ENCODE data around the gene WNT8A. TPM values are rescaled to one million over a fixed set of nuclear protein-coding genes. Genes with fewer than 3 reads are reported as not detected.

Gene WNT8A
- total RNA-seq, 1 experiment from 2014 or later: not detected

DNA sequence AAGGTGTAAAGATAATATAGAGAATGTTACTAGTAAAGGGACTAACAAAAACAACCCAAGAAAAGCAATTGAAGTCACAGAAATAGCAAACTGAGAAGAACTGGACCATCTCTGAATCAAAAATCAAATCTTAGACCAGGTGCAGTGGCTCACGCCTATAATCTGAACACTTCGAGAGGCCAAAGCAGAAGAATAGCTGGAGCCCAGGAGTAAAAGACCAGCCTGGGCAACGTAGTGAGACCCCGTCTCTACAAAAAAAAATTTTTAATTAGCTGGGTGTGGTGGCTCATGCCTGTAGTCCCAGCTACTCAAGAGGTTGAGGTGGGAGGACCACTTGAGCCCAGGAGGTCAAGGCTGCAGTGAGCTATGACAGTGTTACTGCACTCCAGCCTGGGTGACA lies 27.3 kb downstream of the WNT8A start:
- no peak for DNase-seq
- Histone ChIP-seq H3K4me3 (ENCODE audit: low read depth, low read length) (no peak overlapping the region), H3K36me3 (ENCODE audit: control insufficient read depth, insufficient read depth, low read length) (no peaks in the 10 kb centered on the region), H3K27me3 (replicated peaks; ENCODE audit: control insufficient read depth, insufficient read depth, low read length) (no peaks in the 10 kb centered on the region), H3K9me3 (no peaks in the 10 kb centered on the region), H3K4me1 (peaks cover 6% of the 10 kb centered on the region; the same call in 1 of the 2 replicates)
- TF ChIP-seq, protein P1, sequence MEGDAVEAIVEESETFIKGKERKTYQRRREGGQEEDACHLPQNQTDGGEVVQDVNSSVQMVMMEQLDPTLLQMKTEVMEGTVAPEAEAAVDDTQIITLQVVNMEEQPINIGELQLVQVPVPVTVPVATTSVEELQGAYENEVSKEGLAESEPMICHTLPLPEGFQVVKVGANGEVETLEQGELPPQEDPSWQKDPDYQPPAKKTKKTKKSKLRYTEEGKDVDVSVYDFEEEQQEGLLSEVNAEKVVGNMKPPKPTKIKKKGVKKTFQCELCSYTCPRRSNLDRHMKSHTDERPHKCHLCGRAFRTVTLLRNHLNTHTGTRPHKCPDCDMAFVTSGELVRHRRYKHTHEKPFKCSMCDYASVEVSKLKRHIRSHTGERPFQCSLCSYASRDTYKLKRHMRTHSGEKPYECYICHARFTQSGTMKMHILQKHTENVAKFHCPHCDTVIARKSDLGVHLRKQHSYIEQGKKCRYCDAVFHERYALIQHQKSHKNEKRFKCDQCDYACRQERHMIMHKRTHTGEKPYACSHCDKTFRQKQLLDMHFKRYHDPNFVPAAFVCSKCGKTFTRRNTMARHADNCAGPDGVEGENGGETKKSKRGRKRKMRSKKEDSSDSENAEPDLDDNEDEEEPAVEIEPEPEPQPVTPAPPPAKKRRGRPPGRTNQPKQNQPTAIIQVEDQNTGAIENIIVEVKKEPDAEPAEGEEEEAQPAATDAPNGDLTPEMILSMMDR (IDR thresholded peaks at IDR 0.05; ENCODE audit: insufficient read depth in 1 of 2, low read depth in 1 of 2, low read length in 1 of 2, severe bottlenecking in 1 of 2, unreplicated experiment in 1 of 2): no peak
- CTCF ChIA-PET: no interaction called here
- intact Hi-C loops (cut with micrococcal nuclease; ENCODE audit: unreplicated experiment): no loop called here
- Mint-ChIP-seq H3K36me3 (ENCODE audit: insufficient read depth, unreplicated experiment) (no peaks in the 10 kb centered on the region), H3K4me3 (ENCODE audit: unreplicated experiment) (no peak overlapping the region), H3K9me3 (ENCODE audit: unreplicated experiment) (no peaks in the 10 kb centered on the region), H3K27me3 (ENCODE audit: insufficient read depth, unreplicated experiment) (no peaks in the 10 kb centered on the region), H3K4me1 (ENCODE audit: low read depth, unreplicated experiment) (peaks cover 13% of the 10 kb centered on the region), H3K27ac (ENCODE audit: unreplicated experiment) (no peak overlapping the region)
- POLR2A ChIA-PET: no interaction called here
- no TSS peak for BruUV-seq (replicated peaks)

DNA sequence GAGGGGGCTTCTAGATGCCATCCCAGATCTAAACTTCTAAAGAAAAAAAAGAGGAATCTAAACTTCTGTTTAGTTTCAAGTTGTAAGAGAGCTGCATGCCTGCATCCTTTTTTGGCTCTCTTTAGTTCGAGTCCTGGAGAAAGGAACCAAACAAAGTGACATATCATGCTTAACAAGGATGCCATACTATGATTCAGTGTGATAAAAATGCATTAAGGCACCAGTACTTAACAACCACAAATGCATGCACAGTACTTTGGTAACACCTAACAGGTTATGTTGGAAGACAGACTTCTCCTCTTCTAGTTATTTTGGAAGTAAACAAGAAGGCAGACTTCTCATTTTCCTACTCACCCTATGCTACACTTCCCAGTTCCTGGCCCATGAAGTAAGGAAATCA lies 28.1 kb downstream of the WNT8A start:
- Mint-ChIP-seq H3K4me1 (ENCODE audit: low read depth, unreplicated experiment) (peaks cover 13% of the 10 kb centered on the region), H3K27me3 (ENCODE audit: insufficient read depth, unreplicated experiment) (no peaks in the 10 kb centered on the region), H3K36me3 (ENCODE audit: insufficient read depth, unreplicated experiment) (no peaks in the 10 kb centered on the region), H3K27ac (ENCODE audit: unreplicated experiment) (no peak overlapping the region), H3K4me3 (ENCODE audit: unreplicated experiment) (no peak overlapping the region), H3K9me3 (ENCODE audit: unreplicated experiment) (no peaks in the 10 kb centered on the region)
- ChIA-PET CTCF (no interaction called here), POLR2A (interaction anchor here (0.8 kb wide), 1 partner anchor 15 kb away, joined by 4 read pairs; no protein-coding TSS in a partner anchor)
- Histone ChIP-seq H3K27me3 (replicated peaks; ENCODE audit: control insufficient read depth, insufficient read depth, low read length) (no peaks in the 10 kb centered on the region), H3K9me3 (no peaks in the 10 kb centered on the region), H3K36me3 (ENCODE audit: control insufficient read depth, insufficient read depth, low read length) (no peaks in the 10 kb centered on the region), H3K4me1 (peaks cover 6% of the 10 kb centered on the region; the same call in 1 of the 2 replicates), H3K4me3 (ENCODE audit: low read depth, low read length) (no peak overlapping the region)
- TF ChIP-seq, protein P1 (IDR thresholded peaks at IDR 0.05; ENCODE audit: insufficient read depth in 1 of 2, low read depth in 1 of 2, low read length in 1 of 2, severe bottlenecking in 1 of 2, unreplicated experiment in 1 of 2): no peak
- BruUV-seq (replicated peaks): no TSS peak
- intact Hi-C loops (cut with micrococcal nuclease; ENCODE audit: unreplicated experiment): no loop called here
- no peak for DNase-seq

DNA sequence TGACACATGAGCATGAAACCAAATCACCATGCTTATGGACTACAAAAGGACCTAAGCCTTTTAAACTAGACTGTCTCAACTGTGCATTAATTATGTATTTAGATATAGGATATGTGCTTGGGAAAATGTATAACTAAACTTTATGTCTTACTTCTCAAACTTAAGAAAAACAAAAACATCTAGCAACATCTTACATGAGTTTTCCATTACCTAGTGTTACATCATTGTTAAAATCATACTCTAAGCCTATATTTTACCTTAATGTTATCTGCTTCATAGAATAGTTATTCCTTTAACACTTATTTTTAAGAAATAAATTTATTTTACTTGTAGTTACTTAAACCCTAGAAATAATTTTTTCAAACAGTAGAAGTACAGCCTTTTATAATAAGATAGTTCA lies 31.4 kb downstream of the WNT8A start:
- no TSS peak for BruUV-seq (replicated peaks)
- ChIA-PET CTCF (no interaction called here), POLR2A (interaction anchor here (0.7 kb wide), 1 partner anchor 14 kb away, joined by 6 read pairs; no protein-coding TSS in a partner anchor)

More for the DNA sequence above, 31.4 kb downstream of the WNT8A start:
- Mint-ChIP-seq H3K27ac (ENCODE audit: unreplicated experiment) (no peak overlapping the region), H3K27me3 (ENCODE audit: insufficient read depth, unreplicated experiment) (no peaks in the 10 kb centered on the region), H3K4me3 (ENCODE audit: unreplicated experiment) (no peak overlapping the region), H3K36me3 (ENCODE audit: insufficient read depth, unreplicated experiment) (no peaks in the 10 kb centered on the region), H3K9me3 (ENCODE audit: unreplicated experiment) (no peaks in the 10 kb centered on the region), H3K4me1 (ENCODE audit: low read depth, unreplicated experiment) (no peaks in the 10 kb centered on the region)
- intact Hi-C loops (cut with micrococcal nuclease; ENCODE audit: unreplicated experiment): no loop called here
- Histone ChIP-seq H3K36me3 (ENCODE audit: control insufficient read depth, insufficient read depth, low read length) (no peaks in the 10 kb centered on the region), H3K4me1 (no peaks in the 10 kb centered on the region), H3K9me3 (no peaks in the 10 kb centered on the region), H3K4me3 (ENCODE audit: low read depth, low read length) (no peak overlapping the region), H3K27me3 (replicated peaks; ENCODE audit: control insufficient read depth, insufficient read depth, low read length) (no peaks in the 10 kb centered on the region)
- no peak for DNase-seq
- TF ChIP-seq, protein P1 (IDR thresholded peaks at IDR 0.05; ENCODE audit: insufficient read depth in 1 of 2, low read depth in 1 of 2, low read length in 1 of 2, severe bottlenecking in 1 of 2, unreplicated experiment in 1 of 2): no peak
